ENCODE results near the gene CCM2. TPM values are rescaled to one million over a fixed set of nuclear protein-coding genes. Genes with fewer than 3 reads are reported as not detected.

Gene CCM2
- total RNA-seq, 1 donor from 2014 or later = 35.7 TPM

GRCh38 chr7:45125193-45125904, 125.3 kb downstream of the CCM2 start:
- no peak for DNase-seq (ENCODE audit: low read depth, low spot score)
- Mint-ChIP-seq H3K4me3 (no peak overlapping the region), H3K27me3 (ENCODE audit: low read depth) (no peaks in the 10 kb centered on the region), H3K36me3 (ENCODE audit: low read depth) (no peaks in the 10 kb centered on the region), H3K9me3 (no peaks in the 10 kb centered on the region), H3K27ac (ENCODE audit: unreplicated experiment) (no peak overlapping the region), H3K4me1 (peaks cover 6% of the 10 kb centered on the region)
- TF ChIP-seq CTCF (conservative IDR thresholded peaks at IDR 0.05) = no peak

Other genes with a start within 250 kb of the CCM2 start
- 2,244 and 2,316 TPM in 2 replicates for gene PPIA, start 203.5 kb upstream of the CCM2 start, total RNA-seq
- gene H2AZ2, start 152.1 kb upstream of the CCM2 start, total RNA-seq = 351 and 353 TPM in 2 replicates
- 26.2 and 27.3 TPM in 2 replicates for gene PURB, start 114.7 kb upstream of the CCM2 start, total RNA-seq
- gene MYO1G, start 21.2 kb upstream of the CCM2 start, total RNA-seq = 0.49 and 0.64 TPM in 2 replicates
- 7.2 and 9.7 TPM in 2 replicates for gene NACAD, start 88.8 kb downstream of the CCM2 start, total RNA-seq
- gene TBRG4, start 111.5 kb downstream of the CCM2 start, total RNA-seq = 104 and 109 TPM in 2 replicates
- not detected in 2 replicates for gene RAMP3, start 157.6 kb downstream of the CCM2 start, total RNA-seq

All from neural crest cell (in vitro differentiated cells).